PC-9 (cell line): Measurements from ENCODE around the gene ARHGAP24. TPM values are rescaled to one million over a fixed set of nuclear protein-coding genes. Genes with fewer than 3 reads are reported as not detected.

Experiments
- BruUV-seq: library from RNA; stranded (reverse); fragments of 400-500 nt; replicated peaks from 2 replicates; lab custom pipeline; 2021; lab: Mats Ljungman, UMichigan
- CTCF ChIA-PET: fragments of 300-600 bp; sonication (Branson Sonifier 250); formaldehyde crosslinking; loops from one replicate; lab custom pipeline; 2022; ENCODE audit warnings: antibody characterized with exemption; lab: Charles Lee
- POLR2A ChIA-PET: fragments of 300-600 bp; sonication (Branson Sonifier 250); formaldehyde crosslinking; loops from one replicate; lab custom pipeline; 2022; ENCODE audit warnings: antibody characterized with exemption; ENCODE audit not compliant: unreplicated experiment; lab: Charles Lee
- DNase-seq, 2 experiments: peaks; one replicate each; pipeline versions ENCODE4 v3.0.0 to v3.0.0-alpha.2; 2015 to 2022; ENCODE audit warnings: mixed read lengths in 1 of 2
- H2AFZ ChIP-seq: fragments of 200-600 bp; sonication (generic); 2 replicates; pipeline ENCODE4 v1.8.1; 2017; ENCODE audit warnings: antibody characterized with exemption
- H3F3A ChIP-seq: fragments of 200-600 bp; sonication (generic); 2 replicates; pipeline ENCODE4 v1.8.1; 2017; ENCODE audit warnings: antibody characterized with exemption, mild to moderate bottlenecking, low read depth; ENCODE audit not compliant: insufficient read depth
- H3K27ac ChIP-seq: fragments of 200-600 bp; sonication (generic); 2 replicates; pipeline ENCODE4 v1.6.1; 2016; ENCODE audit warnings: mixed run types
- H3K27me3 ChIP-seq: fragments of 200-600 bp; sonication (generic); 2 replicates; pipeline ENCODE4 v1.6.1; 2016; ENCODE audit warnings: low read depth, mixed run types; ENCODE audit not compliant: insufficient read depth
- H3K36me3 ChIP-seq: fragments of 200-600 bp; sonication (generic); 2 replicates; pipeline ENCODE4 v1.6.1; 2016; ENCODE audit warnings: low read depth, mixed run types
- H3K4me1 ChIP-seq: fragments of 200-600 bp; sonication (generic); replicated peaks from 2 replicates; pipeline ENCODE4 v1.6.1; 2016; ENCODE audit warnings: mixed run types; ENCODE audit not compliant: insufficient read depth
- H3K4me2 ChIP-seq: fragments of 200-600 bp; sonication (generic); 2 replicates; pipeline ENCODE4 v1.6.1; 2017; ENCODE audit warnings: mixed run types
- H3K4me3 ChIP-seq: fragments of 200-600 bp; sonication (generic); 2 replicates; pipeline ENCODE4 v1.6.1; 2016; ENCODE audit warnings: mixed run types
- H3K79me2 ChIP-seq: fragments of 200-600 bp; sonication (generic); 2 replicates; pipeline ENCODE4 v1.6.1; 2017; ENCODE audit warnings: low read depth, mixed run types
- H3K9me2 ChIP-seq: fragments of 200-600 bp; sonication (generic); 2 replicates; pipeline ENCODE4 v1.8.1; 2017; ENCODE audit warnings: mild to moderate bottlenecking; ENCODE audit not compliant: insufficient read depth
- H3K9me3 ChIP-seq: fragments of 200-600 bp; sonication (generic); 2 replicates; pipeline ENCODE4 v1.8.1; 2016; ENCODE audit warnings: low read depth; ENCODE audit not compliant: insufficient read depth
- H4K20me1 ChIP-seq: fragments of 200-600 bp; sonication (generic); 2 replicates; pipeline ENCODE4 v1.8.1; 2017; ENCODE audit not compliant: insufficient read depth
- EZH2 ChIP-seq: fragments of 200-600 bp; sonication (generic); IDR thresholded peaks from 2 replicates; pipeline ENCODE4 v1.8.0; 2017; ENCODE audit warnings: antibody characterized with exemption, low read depth
- intact Hi-C: fragments of 100-400 bp; cut with micrococcal nuclease; formaldehyde crosslinking; loops from one replicate; pipeline ENCODE4 v1.10.0; 2022; ENCODE audit not compliant: unreplicated experiment
- total RNA-seq: library from RNA; stranded (reverse); gene quantifications from 2 replicates; pipeline ENCODE4 v1.2.3, GENCODE V29; 2021
- TF ChIP-seq, protein P1 (sequence below): fragments of 200-600 bp; sonication (generic); conservative IDR thresholded peaks from 2 replicates; pipeline ENCODE4 v1.6.1; 2017; ENCODE audit warnings: mixed run types, antibody characterized with exemption, mild to moderate bottlenecking, moderate library complexity

The ARHGAP24 gene
- total RNA-seq, 1 experiment from 2014 or later: 2.2 TPM

DNA sequence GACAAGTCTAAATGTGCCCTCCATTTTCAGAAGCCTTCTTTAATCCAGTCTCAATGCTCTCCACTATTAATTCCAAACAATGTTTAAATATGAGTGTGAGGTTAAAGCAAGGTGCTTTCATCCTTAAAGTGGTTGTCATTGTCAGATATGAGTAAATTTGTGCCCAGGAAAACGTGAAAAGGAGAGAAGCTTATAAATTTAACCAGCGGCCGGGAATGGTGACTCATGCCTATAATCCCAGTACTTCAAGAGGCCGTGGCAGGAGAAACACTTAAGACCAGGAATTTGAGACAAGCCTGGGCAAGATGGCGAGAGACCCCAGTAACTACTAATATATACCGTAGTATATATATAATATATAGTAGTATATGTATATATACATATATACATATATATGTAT, 270.0 kb downstream of the ARHGAP24 start:
- no peaks in the 10 kb centered on the region for H3K4me1 ChIP-seq
- H3K27ac ChIP-seq: no peak overlapping the region
- intact Hi-C loops: loop anchor here (5.0 to 10.0 kb wide), 2 partner anchors 270 to 373 kb away; partner anchors contain the start of gene ARHGAP24
- POLR2A ChIA-PET: interaction anchor here (0.7 kb wide), 1 partner anchor 31 kb away, joined by 3 read pairs; no protein-coding TSS in a partner anchor
- no peaks in the 10 kb centered on the region for H3K9me2 ChIP-seq
- TF ChIP-seq, protein P1, sequence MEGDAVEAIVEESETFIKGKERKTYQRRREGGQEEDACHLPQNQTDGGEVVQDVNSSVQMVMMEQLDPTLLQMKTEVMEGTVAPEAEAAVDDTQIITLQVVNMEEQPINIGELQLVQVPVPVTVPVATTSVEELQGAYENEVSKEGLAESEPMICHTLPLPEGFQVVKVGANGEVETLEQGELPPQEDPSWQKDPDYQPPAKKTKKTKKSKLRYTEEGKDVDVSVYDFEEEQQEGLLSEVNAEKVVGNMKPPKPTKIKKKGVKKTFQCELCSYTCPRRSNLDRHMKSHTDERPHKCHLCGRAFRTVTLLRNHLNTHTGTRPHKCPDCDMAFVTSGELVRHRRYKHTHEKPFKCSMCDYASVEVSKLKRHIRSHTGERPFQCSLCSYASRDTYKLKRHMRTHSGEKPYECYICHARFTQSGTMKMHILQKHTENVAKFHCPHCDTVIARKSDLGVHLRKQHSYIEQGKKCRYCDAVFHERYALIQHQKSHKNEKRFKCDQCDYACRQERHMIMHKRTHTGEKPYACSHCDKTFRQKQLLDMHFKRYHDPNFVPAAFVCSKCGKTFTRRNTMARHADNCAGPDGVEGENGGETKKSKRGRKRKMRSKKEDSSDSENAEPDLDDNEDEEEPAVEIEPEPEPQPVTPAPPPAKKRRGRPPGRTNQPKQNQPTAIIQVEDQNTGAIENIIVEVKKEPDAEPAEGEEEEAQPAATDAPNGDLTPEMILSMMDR: no peak
- no peak for TF ChIP-seq EZH2
- H3K4me2 ChIP-seq: no peak overlapping the region
- no peaks in the 10 kb centered on the region for H3K36me3 ChIP-seq
- no peaks in the 10 kb centered on the region for H3K9me3 ChIP-seq
- no peaks in the 10 kb centered on the region for H3K79me2 ChIP-seq
- no peaks in the 10 kb centered on the region for H3K27me3 ChIP-seq
- BruUV-seq: no TSS peak
- DNase-seq: no peak
- H3K4me3 ChIP-seq: no peak overlapping the region
- H4K20me1 ChIP-seq: no peaks in the 10 kb centered on the region
- H2AFZ ChIP-seq: no peak overlapping the region
- no peaks in the 10 kb centered on the region for H3F3A ChIP-seq
- CTCF ChIA-PET: no interaction called here

DNA sequence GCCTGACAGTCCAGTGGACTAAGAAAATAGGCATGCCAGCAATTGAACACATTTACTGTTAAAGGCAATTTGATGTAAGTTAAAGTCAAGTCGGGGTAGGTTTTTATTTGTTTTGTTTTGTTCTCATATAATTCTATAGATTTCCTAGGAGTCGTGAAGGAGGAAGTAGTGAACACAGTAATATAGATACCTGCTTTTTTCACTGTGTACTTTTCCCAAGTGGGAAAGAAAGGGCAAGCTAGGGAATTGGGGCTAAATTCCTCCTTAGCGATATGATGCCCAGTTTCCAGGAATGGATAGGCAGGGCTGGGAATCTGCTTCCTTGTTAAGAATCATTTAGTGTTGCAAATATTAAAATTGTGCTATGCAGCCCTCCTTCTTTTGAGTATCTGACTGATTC, 271.0 kb downstream of the ARHGAP24 start:
- Histone ChIP-seq H3K4me1 (no peaks in the 10 kb centered on the region), H3K9me3 (no peaks in the 10 kb centered on the region), H3K4me3 (no peak overlapping the region), H2AFZ (no peak overlapping the region), H3K27ac (no peak overlapping the region), H3K36me3 (no peaks in the 10 kb centered on the region), H3K79me2 (no peaks in the 10 kb centered on the region), H3K27me3 (no peaks in the 10 kb centered on the region), H3K4me2 (no peak overlapping the region), H3F3A (no peaks in the 10 kb centered on the region), H3K9me2 (no peaks in the 10 kb centered on the region), H4K20me1 (no peaks in the 10 kb centered on the region)
- BruUV-seq: no TSS peak
- no peak for DNase-seq
- ChIA-PET CTCF (interaction anchor here (1.5 kb wide), 1 partner anchor 661 kb away, joined by 3 read pairs; no protein-coding TSS in a partner anchor), POLR2A (no interaction called here)
- TF ChIP-seq, protein P1: no peak
- TF ChIP-seq EZH2: no peak
- intact Hi-C loops: loop anchor here (5.0 to 10.0 kb wide), 2 partner anchors 271 to 374 kb away; partner anchors contain the start of gene ARHGAP24

DNA sequence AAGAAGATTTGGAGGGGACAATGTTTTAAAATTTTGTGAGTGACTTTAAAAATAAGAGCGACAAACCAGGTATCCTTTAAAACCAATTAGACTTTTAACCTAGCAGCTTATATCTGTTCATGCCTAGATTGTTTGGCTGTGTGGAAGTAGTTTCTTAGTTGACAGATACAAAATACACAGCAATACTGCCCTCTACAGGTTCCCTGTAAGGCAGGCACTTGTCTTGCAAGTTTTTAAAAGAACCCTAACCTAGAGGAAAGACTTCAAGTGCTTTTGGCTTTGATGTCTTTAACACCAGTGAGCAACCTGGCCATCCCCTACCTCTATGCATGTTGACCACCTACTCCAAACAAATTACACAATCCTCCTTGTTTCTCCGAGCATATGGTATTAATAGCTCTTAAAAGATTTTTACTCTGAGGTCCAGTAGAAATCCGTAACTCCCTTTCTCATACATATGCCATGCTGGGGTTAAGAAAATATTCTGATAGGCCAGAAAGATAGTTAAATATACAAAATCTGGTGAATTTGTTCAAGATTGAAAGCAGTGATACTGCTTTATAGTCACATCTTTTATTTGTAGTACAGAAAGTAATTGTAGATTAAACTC, 273.0 kb downstream of the ARHGAP24 start:
- intact Hi-C loops: loop anchor here (1.0 to 10.0 kb wide), 4 partner anchors 273 to 667 kb away; partner anchors contain the start of gene ARHGAP24
- DNase-seq: peak; percentile 7 to 48
- no TSS peak for BruUV-seq
- no peaks in the 10 kb centered on the region for H4K20me1 ChIP-seq
- no peaks in the 10 kb centered on the region for H3K79me2 ChIP-seq
- no peaks in the 10 kb centered on the region for H3K9me2 ChIP-seq
- H3K36me3 ChIP-seq: no peaks in the 10 kb centered on the region
- no peak overlapping the region for H3K4me2 ChIP-seq
- no peak overlapping the region for H3K27ac ChIP-seq
- ChIA-PET CTCF (interaction anchor here (0.5 kb wide), 1 partner anchor 31 kb away, joined by 3 read pairs; no protein-coding TSS in a partner anchor), POLR2A (no interaction called here)
- H3K9me3 ChIP-seq: no peaks in the 10 kb centered on the region
- no peaks in the 10 kb centered on the region for H3K27me3 ChIP-seq
- no peak overlapping the region for H3K4me3 ChIP-seq
- no peak overlapping the region for H2AFZ ChIP-seq
- H3F3A ChIP-seq: no peaks in the 10 kb centered on the region
- TF ChIP-seq, protein P1: peak; percentile 76
- no peak for TF ChIP-seq EZH2
- H3K4me1 ChIP-seq: no peaks in the 10 kb centered on the region
